Measurements from ENCODE around the gene MTIF2.

GRCh38 chr2:55309446-55309845 lies 40.4 kb upstream of the MTIF2 start:
- TF ChIP-seq EZH2 (IDR thresholded peaks at IDR 0.05) (no peak), POLR2AphosphoS5 (IDR thresholded peaks at IDR 0.05; ENCODE audit: borderline replicate concordance, low read depth, low read length) (no peak)

Data from SK-N-MC (cell line).